Motor neuron (in vitro differentiated cells): ENCODE data around the gene CRACR2B. TPM values are rescaled to one million over a fixed set of nuclear protein-coding genes. Genes with fewer than 3 reads are reported as not detected.

ENCODE experiments used
- ATAC-seq, 8 experiments: fragments of 200-7000 bp; cut with Tn5 transposase; replicated peaks in 6 of 8; 2 replicates each; pipeline ENCODE4 v1.8.0; 2021; ENCODE audit warnings: mild to moderate bottlenecking in 8 of 8, moderate library complexity in 8 of 8
- H3K27ac ChIP-seq, 2 donors: fragments of 250-450 bp; sonication (Bioruptor Pico); 2 replicates each; pipeline ENCODE4 v1.9.0; 2021; ENCODE audit warnings: antibody characterized with exemption in 2 of 2, mild to moderate bottlenecking in 2 of 2, moderate library complexity in 1 of 2
- H3K4me1 ChIP-seq, 2 donors: fragments of 250-450 bp; sonication (Bioruptor Pico); replicated peaks in 1 of 2; 2 replicates each; pipeline ENCODE4 v1.6.1; 2021; ENCODE audit warnings: antibody characterized with exemption in 2 of 2, mild to moderate bottlenecking in 2 of 2, moderate library complexity in 1 of 2
- H3K4me3 ChIP-seq, 5 donors: fragments of 250-450 bp; sonication (Bioruptor Pico); 2 replicates each; pipeline ENCODE4 v1.9.0; 2021; ENCODE audit warnings: antibody characterized with exemption in 5 of 5, mild to moderate bottlenecking in 5 of 5, moderate library complexity in 4 of 5
- WGBS, 10 experiments: fragments of 450-650 bp; shearing (Covaris generic); methylation state at CpG; one replicate each; pipeline ENCODE4 v1.0.0; 2022; 5-methylcytosine and 5-hydroxymethylcytosine counted together
- in situ Hi-C, 9 experiments: fragments of 400-800 bp; cut with MboI; loops; one replicate each; pipeline ENCODE4 v1.15.0; 2021; ENCODE audit warnings: low sequenced_read_pairs in 9 of 9, low pct_unique_long_range_greater_than_20kb in 2 of 9; ENCODE audit not compliant: unreplicated experiment in 9 of 9
- total RNA-seq, 8 experiments: library from RNA; unstranded; fragments of 300-600 nt; gene quantifications; 2 replicates each; pipeline versions ENCODE4 v1.2.3 to v1.2.4, GENCODE V29; 2022

The CRACR2B gene
- total RNA-seq, 8 experiments from 2014 or later = 3.7 to 15.5 (median 4.8) TPM

GRCh38 chr11:790721-791564, 36.8 kb upstream of the CRACR2B start:
- Histone ChIP-seq H3K4me3 (no peak overlapping the region), H3K27ac (no peak overlapping the region)
- 43 to 100% (median 68%) methylated on average over 1 to 5 of the region's 18 CpGs; no CpG with 5 or more reads in 6 of the 10 experiments for WGBS, 10 experiments

GRCh38 chr11:791658-792534, 35.8 kb upstream of the CRACR2B start:
- no peak for ATAC-seq
- Histone ChIP-seq H3K4me3 (no peak overlapping the region), H3K4me1 (peaks cover 30 to 51% of the 10 kb centered on the region in 2 donors), H3K27ac (no peak overlapping the region)
- WGBS, 10 experiments = 91 to 100% methylated on average over 1 to 10 of the region's 49 CpGs; no CpG with 5 or more reads in 8 of the 10 experiments
- in situ Hi-C loops = no loop called here

More at GRCh38 chr11:790721-791564, 36.8 kb upstream of the CRACR2B start:
- in situ Hi-C loops = no loop called here
- peaks cover 25 to 43% of the 10 kb centered on the region in 2 donors for H3K4me1 ChIP-seq
- peak; percentile 31 to 69 (median 54) for ATAC-seq

DNA sequence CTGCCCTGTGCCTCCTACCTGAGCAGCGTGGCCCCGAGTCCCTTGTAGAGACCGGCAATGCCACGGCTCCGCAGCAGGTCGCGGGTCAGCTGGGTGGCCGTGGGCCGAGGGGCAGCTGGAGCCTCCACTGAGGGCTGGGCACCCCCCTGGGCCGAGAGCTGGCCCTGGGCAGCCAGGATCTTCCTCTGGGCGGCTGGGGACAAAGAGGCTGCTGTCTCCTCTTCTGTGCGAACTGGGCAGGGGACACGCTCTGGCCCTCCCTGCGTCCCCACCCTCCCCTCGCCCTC, 35.2 kb upstream of the CRACR2B start:
- no peak overlapping the region for H3K27ac ChIP-seq
- H3K4me1 ChIP-seq = peaks cover 30 to 51% of the 10 kb centered on the region in 2 donors
- no peak overlapping the region for H3K4me3 ChIP-seq
- WGBS, 10 experiments = 100% methylated on average over 2 of the region's 15 CpGs; no CpG with 5 or more reads in 9 of the 10 experiments
- no peak for ATAC-seq
- in situ Hi-C loops = no loop called here

DNA sequence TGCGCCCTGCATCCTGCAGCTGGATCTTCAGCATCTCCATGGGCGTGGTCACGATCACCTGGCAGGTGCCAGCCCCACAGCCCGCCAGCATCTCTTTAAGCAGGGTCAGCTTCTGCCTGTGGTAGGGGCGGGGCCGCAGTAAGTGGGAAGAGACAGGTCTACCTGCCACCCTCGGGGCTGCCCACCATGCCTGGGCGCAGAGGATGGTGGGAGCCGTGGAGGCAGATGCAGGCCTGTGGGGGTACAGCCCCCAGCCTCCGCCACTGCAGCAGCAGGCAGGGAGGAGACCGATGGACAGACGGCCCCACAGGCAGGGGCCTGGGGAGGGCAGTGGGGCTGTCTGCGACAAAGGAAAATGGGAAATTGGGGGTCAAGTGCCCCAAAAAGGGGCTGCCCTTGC, 34.8 kb upstream of the CRACR2B start:
- in situ Hi-C loops = no loop called here

DNA sequence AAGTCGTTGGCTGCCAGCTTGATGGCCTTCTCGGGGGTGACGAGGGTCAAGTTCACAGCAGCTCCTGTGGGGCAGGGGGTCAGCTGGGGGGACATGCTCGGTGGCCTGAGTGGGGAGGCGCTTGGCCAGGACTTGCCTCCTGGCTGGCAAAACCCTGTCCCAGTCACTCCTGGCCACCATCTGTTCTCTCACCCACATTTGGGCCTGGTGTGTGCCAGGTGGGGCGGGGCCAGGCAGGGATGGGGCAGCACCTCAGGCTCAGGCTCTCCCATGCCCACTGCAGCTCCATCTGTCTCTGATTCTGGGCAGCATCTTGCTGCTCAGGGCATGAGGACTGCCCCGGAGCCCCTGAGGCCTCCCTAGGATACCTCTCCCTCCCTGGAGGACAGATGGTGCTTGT, 34.2 kb upstream of the CRACR2B start:
- no peak for ATAC-seq
- Histone ChIP-seq H3K4me3 (no peak overlapping the region), H3K27ac (no peak overlapping the region), H3K4me1 (peaks cover 32 to 51% of the 10 kb centered on the region in 2 donors)
- WGBS, 10 experiments = 72 to 80% methylated on average over 2 of the region's 7 CpGs; no CpG with 5 or more reads in 8 of the 10 experiments
- in situ Hi-C loops = no loop called here

More for the DNA sequence above, 34.8 kb upstream of the CRACR2B start:
- H3K27ac ChIP-seq = no peak overlapping the region
- H3K4me1 ChIP-seq = peaks cover 30 to 51% of the 10 kb centered on the region in 2 donors
- ATAC-seq = no peak
- no peak overlapping the region for H3K4me3 ChIP-seq
- WGBS, 10 experiments = 98 to 100% methylated on average over 2 to 7 of the region's 13 CpGs; no CpG with 5 or more reads in 8 of the 10 experiments

DNA sequence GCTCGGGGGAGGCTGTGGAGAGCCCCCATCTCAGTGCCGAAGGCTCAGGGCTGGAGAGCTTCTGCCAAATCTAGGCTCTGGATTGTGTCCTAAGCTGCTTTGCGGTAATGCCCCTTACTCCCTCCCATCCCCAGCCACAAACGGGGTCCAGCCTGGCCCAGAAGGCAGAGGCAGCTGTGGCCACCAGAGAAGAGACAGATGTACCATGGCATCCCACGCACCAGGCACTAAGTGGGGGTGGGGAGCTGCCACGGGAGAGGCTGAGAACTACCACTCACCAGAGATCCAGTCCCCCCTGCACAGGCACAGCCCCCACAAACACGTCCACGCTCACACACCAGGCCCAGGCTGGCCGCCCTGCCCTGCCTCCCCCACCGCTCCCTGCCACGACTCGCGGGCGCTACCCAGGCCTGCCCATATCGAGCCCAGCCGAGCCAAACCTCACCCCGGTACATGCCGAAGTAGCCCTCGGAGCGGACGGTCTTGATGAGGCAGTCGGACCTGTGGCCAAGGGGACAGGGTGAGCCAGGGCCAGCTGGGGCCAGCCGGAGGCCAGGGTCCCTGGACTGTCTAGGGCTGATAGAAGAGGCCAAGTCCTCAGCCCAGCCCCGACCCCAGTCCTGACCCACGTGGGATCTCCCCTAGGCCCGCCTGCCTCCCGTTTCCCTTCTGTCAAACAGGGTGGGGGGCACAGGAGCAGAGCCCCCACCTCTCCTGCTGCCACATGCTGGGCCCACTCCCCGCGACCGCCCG, 33.5 kb upstream of the CRACR2B start:
- no peak overlapping the region for H3K27ac ChIP-seq
- in situ Hi-C loops = no loop called here
- no peak overlapping the region for H3K4me3 ChIP-seq
- peaks cover 26 to 47% of the 10 kb centered on the region in 2 donors for H3K4me1 ChIP-seq
- no peak for ATAC-seq
- WGBS, 10 experiments = 80 to 88% (median 81%) methylated on average over 4 to 5 of the region's 31 CpGs; no CpG with 5 or more reads in 7 of the 10 experiments

DNA sequence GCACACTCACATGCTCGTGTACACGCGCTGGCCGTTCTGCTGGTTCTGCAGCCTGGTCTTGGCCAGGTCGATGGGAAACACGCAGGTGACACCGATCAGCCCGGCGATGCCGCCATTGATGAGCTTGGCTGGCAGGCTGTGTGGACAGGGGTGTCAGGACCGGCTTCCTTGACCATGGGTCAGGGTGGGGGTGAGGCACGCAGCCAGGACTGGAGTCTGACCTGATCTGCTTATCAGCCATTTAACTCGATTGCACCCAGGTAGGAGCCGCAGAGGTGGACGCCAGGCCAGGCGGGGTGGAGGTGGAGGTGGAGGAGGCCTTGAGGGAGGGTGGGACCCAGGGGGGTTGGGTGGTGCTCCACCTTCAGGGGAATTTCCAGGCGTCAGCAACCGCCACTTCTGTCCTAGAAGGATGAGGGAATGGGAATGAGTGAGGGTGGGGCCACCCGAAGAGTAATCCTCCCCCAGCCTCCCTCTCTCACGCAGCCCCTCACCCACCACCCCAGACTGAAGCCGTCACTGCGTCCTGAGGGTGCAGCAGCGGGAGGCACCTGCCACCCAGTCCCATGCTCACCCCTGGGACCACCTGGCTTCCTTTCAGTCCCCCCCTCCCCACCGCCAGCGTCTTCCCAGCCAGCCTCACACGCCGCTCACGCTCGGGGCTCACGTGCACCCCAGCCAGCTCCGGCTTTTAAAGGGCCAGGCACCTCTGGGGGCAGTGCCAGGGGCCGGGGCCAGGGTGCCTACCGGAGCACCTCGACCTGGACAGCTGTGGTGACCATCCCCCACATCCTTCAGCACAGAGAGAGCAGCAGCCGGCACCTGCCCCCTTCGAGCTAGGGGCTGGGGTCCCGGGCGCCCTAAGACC, 32.7 kb upstream of the CRACR2B start:
- peak in 1 of 8 experiments; percentile 2 for ATAC-seq
- peak overlapping the region; percentile 95 to 97 for H3K27ac ChIP-seq
- H3K4me1 ChIP-seq = peaks cover 23 to 39% of the 10 kb centered on the region in 2 donors
- in situ Hi-C loops = no loop called here
- 100% methylated on average over 2 of the region's 38 CpGs; no CpG with 5 or more reads in 9 of the 10 experiments for WGBS, 10 experiments
- H3K4me3 ChIP-seq = peak overlapping the region; percentile 54 to 79 (median 61)

GRCh38 chr11:795634-796564, 31.8 kb upstream of the CRACR2B start:
- no CpG with 5 or more reads among the region's 26 CpGs for WGBS, 10 experiments
- in situ Hi-C loops = no loop called here
- Histone ChIP-seq H3K27ac (peak overlapping the region; percentile 95 to 97), H3K4me3 (peak overlapping the region; percentile 54 to 79 (median 61)), H3K4me1 (peaks cover 23 to 30% of the 10 kb centered on the region in 2 donors)
- ATAC-seq = peak; percentile 35 to 58 (median 42)

- Histone ChIP-seq H3K4me1 (peaks cover 23 to 28% of the 10 kb centered on the region in 2 donors), H3K27ac (peak overlapping the region; percentile 95 to 97), H3K4me3 (peak overlapping the region; percentile 54 to 79 (median 61))
- in situ Hi-C loops = no loop called here
- ATAC-seq = peak in 5 of 8 experiments; percentile 0 to 2 (median 0)
- WGBS, 10 experiments = 0 to 20% (median 6%) methylated on average over 1 to 6 of the region's 18 CpGs; no CpG with 5 or more reads in 7 of the 10 experiments
Measured at GRCh38 chr11:796565-797295, 31.0 kb upstream of the CRACR2B start.

- ATAC-seq = peak; percentile 40 to 76 (median 68)
- peaks cover 23 to 28% of the 10 kb centered on the region in 2 donors for H3K4me1 ChIP-seq
- H3K4me3 ChIP-seq = peak overlapping the region; percentile 54 to 79 (median 61)
- in situ Hi-C loops = no loop called here
- peak overlapping the region; percentile 95 to 97 for H3K27ac ChIP-seq
- WGBS, 10 experiments = 0% methylated on average over 3 to 7 of the region's 57 CpGs; no CpG with 5 or more reads in 6 of the 10 experiments
Measured at GRCh38 chr11:797296-798092, 30.2 kb upstream of the CRACR2B start.
